Tibial artery (tissue), 4 donors: ENCODE results near the gene DCLRE1A.

ENCODE experiments used
- DNase-seq, 2 donors: peaks; one replicate each; pipeline ENCODE4 v3.0.0-alpha.2; 2019
- H3K27ac ChIP-seq, 2 donors: fragments of 200-600 bp; sonication (generic) in 1 of 2; 1 replicate in 1 of 2; 2 replicates in 1 of 2; pipeline ENCODE4 v1.5.1; 2018 to 2019; ENCODE audit warnings: mild to moderate bottlenecking in 1 of 2
- H3K27me3 ChIP-seq, 2 donors: fragments of 200-600 bp; sonication (generic) in 1 of 2; one replicate each; pipeline versions ENCODE4 v1.5.1 to v1.6.0; 2016 to 2019
- H3K36me3 ChIP-seq, 3 donors: fragments of 200-600 bp; sonication (generic) in 2 of 3; one replicate each; pipeline ENCODE4 v1.5.1; 2016 to 2019; ENCODE audit warnings: mild to moderate bottlenecking in 2 of 3
- H3K4me1 ChIP-seq, 4 donors: fragments of 200-600 bp; sonication (generic) in 2 of 4; 1 replicate in 3 of 4; 2 replicates in 1 of 4; pipeline ENCODE4 v1.5.1; 2016 to 2019
- H3K4me3 ChIP-seq, 2 donors: fragments of 200-600 bp; sonication (generic) in 1 of 2; 1 replicate in 1 of 2; 2 replicates in 1 of 2; pipeline ENCODE4 v1.5.1; 2018 to 2019; ENCODE audit warnings: mild to moderate bottlenecking in 2 of 2
- H3K9me3 ChIP-seq, 3 donors: fragments of 200-600 bp; sonication (generic) in 1 of 3; one replicate each; pipeline ENCODE4 v1.5.1; 2016 to 2019
- intact Hi-C: fragments of 100-400 bp; cut with DNase I; formaldehyde crosslinking; loops from one replicate; pipeline ENCODE4 v1.15.0; 2023; ENCODE audit warnings: low total_unique reads
- TF ChIP-seq, protein P1 (sequence below), 2 experiments: fragments of 200-600 bp in 1 of 2; fragments of 450-650 bp in 1 of 2; IDR thresholded peaks; one replicate each; pipeline ENCODE4 v1.5.1; 2017 to 2019; ENCODE audit warnings: antibody characterized with exemption in 2 of 2, mild to moderate bottlenecking in 1 of 2, moderate library complexity in 1 of 2

Gene DCLRE1A

DNA sequence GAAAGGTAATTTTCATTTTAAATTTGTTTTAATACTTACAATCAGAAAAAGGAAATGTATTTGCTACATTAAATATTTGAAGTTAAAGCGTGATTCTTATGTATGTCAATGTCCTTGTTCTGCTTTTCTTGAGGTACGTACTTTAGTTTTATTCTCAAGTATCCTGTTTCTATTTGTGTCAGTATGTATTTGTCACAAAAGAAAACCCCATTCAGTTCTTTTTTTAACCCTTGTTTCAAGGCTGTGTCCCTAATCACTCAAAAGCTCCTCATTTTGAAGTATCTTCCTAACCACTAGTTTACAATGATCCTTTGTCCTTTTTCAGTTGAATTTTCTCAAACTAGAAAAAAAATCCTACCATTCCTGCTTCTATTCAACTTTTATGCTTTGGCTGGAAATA, 25.8 kb upstream of the DCLRE1A start:
- Histone ChIP-seq H3K4me3 (no peak overlapping the region), H3K36me3 (peaks cover 12 to 22% (median 20%) of the 10 kb centered on the region in 3 donors), H3K4me1 (no peaks in the 10 kb centered on the region), H3K27me3 (no peaks in the 10 kb centered on the region), H3K9me3 (no peaks in the 10 kb centered on the region), H3K27ac (no peak overlapping the region)
- TF ChIP-seq, protein P1, sequence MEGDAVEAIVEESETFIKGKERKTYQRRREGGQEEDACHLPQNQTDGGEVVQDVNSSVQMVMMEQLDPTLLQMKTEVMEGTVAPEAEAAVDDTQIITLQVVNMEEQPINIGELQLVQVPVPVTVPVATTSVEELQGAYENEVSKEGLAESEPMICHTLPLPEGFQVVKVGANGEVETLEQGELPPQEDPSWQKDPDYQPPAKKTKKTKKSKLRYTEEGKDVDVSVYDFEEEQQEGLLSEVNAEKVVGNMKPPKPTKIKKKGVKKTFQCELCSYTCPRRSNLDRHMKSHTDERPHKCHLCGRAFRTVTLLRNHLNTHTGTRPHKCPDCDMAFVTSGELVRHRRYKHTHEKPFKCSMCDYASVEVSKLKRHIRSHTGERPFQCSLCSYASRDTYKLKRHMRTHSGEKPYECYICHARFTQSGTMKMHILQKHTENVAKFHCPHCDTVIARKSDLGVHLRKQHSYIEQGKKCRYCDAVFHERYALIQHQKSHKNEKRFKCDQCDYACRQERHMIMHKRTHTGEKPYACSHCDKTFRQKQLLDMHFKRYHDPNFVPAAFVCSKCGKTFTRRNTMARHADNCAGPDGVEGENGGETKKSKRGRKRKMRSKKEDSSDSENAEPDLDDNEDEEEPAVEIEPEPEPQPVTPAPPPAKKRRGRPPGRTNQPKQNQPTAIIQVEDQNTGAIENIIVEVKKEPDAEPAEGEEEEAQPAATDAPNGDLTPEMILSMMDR (IDR thresholded peaks at IDR 0.05): no peak
- intact Hi-C loops: no loop called here
- DNase-seq: no peak

- Histone ChIP-seq H3K36me3 (peaks cover 2 to 20% (median 7%) of the 10 kb centered on the region in 3 donors), H3K9me3 (peaks cover 0 to 8% (median 8%) of the 10 kb centered on the region in 3 donors), H3K27ac (no peak overlapping the region), H3K4me1 (no peaks in the 10 kb centered on the region), H3K4me3 (no peak overlapping the region), H3K27me3 (no peaks in the 10 kb centered on the region)
- TF ChIP-seq, protein P1 (IDR thresholded peaks at IDR 0.05): no peak
- DNase-seq: no peak
- intact Hi-C loops: no loop called here
These were observed 22.6 kb upstream of the DCLRE1A start for GRCh38 chr10:113876461-113876860.

- no peaks in the 10 kb centered on the region for H3K4me1 ChIP-seq
- peaks cover 0 to 8% (median 8%) of the 10 kb centered on the region in 3 donors for H3K9me3 ChIP-seq
- H3K4me3 ChIP-seq: no peak overlapping the region
- no peak overlapping the region for H3K27ac ChIP-seq
- peaks cover 0 to 20% (median 7%) of the 10 kb centered on the region in 3 donors for H3K36me3 ChIP-seq
- no peaks in the 10 kb centered on the region for H3K27me3 ChIP-seq
- DNase-seq: no peak
- intact Hi-C loops: no loop called here
- TF ChIP-seq, protein P1 (IDR thresholded peaks at IDR 0.05): no peak
These were observed 21.3 kb upstream of the DCLRE1A start for GRCh38 chr10:113875212-113875611.

DNA sequence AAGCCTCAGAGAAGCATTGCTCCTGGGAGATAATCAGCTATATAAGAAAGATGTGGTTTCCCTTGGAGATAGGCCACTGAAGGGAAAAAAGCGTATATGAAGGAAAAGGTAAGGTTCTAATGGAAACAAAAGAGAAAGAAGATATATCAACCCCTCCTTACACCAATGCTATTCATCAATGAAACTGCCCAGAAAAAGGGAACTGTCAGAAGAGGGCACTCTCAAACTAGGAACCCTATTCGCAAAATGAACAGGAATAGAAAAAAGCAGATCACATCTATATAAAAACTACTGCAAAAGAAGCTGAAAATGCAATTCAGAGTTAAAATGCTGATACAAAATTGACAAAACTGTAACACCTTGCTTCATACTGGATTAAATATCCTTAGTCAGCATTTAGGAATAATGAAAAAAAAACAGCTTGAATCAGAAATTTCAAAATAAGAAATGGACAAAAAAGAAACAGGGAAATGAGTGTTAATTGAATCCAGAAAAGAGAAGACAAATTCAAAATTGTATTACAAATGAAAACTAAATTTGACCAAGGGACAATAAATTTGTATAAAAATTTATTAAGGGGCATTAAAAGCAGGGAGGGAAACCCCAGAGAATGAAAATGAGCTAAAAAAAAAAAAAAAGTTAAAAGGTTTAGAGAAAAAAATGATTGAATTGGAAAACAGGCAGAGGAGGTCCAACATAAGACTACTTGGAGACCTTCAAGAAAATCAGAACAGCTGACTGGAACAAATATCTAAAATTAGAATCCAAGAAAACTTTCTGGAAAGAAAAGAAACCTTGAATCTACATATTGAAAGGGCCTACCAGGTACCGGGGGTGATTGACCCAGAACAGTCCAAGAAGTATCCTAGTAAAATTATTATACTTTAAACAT, 18.5 kb upstream of the DCLRE1A start:
- no peak overlapping the region for H3K27ac ChIP-seq
- H3K4me1 ChIP-seq: no peaks in the 10 kb centered on the region
- peaks cover 0 to 8% (median 8%) of the 10 kb centered on the region in 3 donors for H3K9me3 ChIP-seq
- peaks cover 0 to 8% (median 0%) of the 10 kb centered on the region in 3 donors for H3K36me3 ChIP-seq
- no peak for DNase-seq
- intact Hi-C loops: no loop called here
- H3K4me3 ChIP-seq: no peak overlapping the region
- no peaks in the 10 kb centered on the region for H3K27me3 ChIP-seq
- TF ChIP-seq, protein P1 (IDR thresholded peaks at IDR 0.05): no peak

GRCh38 chr10:113869789-113870188, 15.9 kb upstream of the DCLRE1A start:
- intact Hi-C loops: no loop called here
- H3K27me3 ChIP-seq: no peaks in the 10 kb centered on the region
- no peak for DNase-seq
- TF ChIP-seq, protein P1 (IDR thresholded peaks at IDR 0.05): no peak
- no peak overlapping the region for H3K27ac ChIP-seq
- H3K4me1 ChIP-seq: no peaks in the 10 kb centered on the region
- H3K4me3 ChIP-seq: no peak overlapping the region
- no peaks in the 10 kb centered on the region for H3K36me3 ChIP-seq
- H3K9me3 ChIP-seq: peaks cover 0 to 8% (median 8%) of the 10 kb centered on the region in 3 donors
